HepG2 (cell line): Measurements from ENCODE around the gene NACC2. TPM values are rescaled to one million over a fixed set of nuclear protein-coding genes. Genes with fewer than 3 reads are reported as not detected.

ENCODE experiments used
- FOXK1 ChIP-seq: sonication (generic); formaldehyde crosslinking; IDR thresholded peaks from 2 replicates; pipeline ENCODE4 v1.4.0; 2020; ENCODE audit warnings: low read depth, missing genetic modification reagents, borderline replicate concordance
- HCFC1 ChIP-seq: fragments of 150-350 bp; IDR thresholded peaks from 2 replicates; pipeline ENCODE4 v1.6.1; 2014; ENCODE audit warnings: low read depth, low read length
- MAFK ChIP-seq, 2 experiments: IDR thresholded peaks in 1 of 2; conservative IDR thresholded peaks in 1 of 2; 2 replicates each; pipeline ENCODE4 v1.6.1; 2011; ENCODE audit warnings: improper control_type of control experiment in 2 of 2, low read length in 2 of 2
- RELA ChIP-seq: sonication (generic); formaldehyde crosslinking; IDR thresholded peaks from 2 replicates; pipeline ENCODE4 v1.4.0; 2020; ENCODE audit warnings: missing genetic modification reagents
- TAF1 ChIP-seq: sonication (generic); formaldehyde crosslinking; IDR thresholded peaks from 2 replicates; pipeline ENCODE4 v1.4.0; 2020; ENCODE audit warnings: missing genetic modification reagents
- TAF15 ChIP-seq: fragments of 200-400 bp; formaldehyde crosslinking; IDR thresholded peaks from one replicate; pipeline ENCODE4 v1.6.1; 2018; ENCODE audit warnings: mild to moderate bottlenecking, low read depth, low read length; ENCODE audit not compliant: poor library complexity, severe bottlenecking
- TBX2 ChIP-seq: sonication (generic); formaldehyde crosslinking; IDR thresholded peaks from 2 replicates; pipeline ENCODE4 v1.5.0; 2020; ENCODE audit warnings: missing genetic modification reagents, mild to moderate bottlenecking, borderline replicate concordance
- ZBTB1 ChIP-seq: sonication (generic); formaldehyde crosslinking; IDR thresholded peaks from 2 replicates; pipeline ENCODE4 v1.4.0; 2020; ENCODE audit warnings: missing genetic modification reagents, borderline replicate concordance
- ZNF546 ChIP-seq: sonication (generic); formaldehyde crosslinking; conservative IDR thresholded peaks from 2 replicates; pipeline ENCODE4 v1.8.1; 2023; ENCODE audit warnings: mild to moderate bottlenecking, missing genetic modification reagents
- ZNF562 ChIP-seq: sonication (generic); formaldehyde crosslinking; IDR thresholded peaks from 2 replicates; pipeline ENCODE4 v1.8.0; 2022; ENCODE audit warnings: missing genetic modification reagents, borderline replicate concordance
- ZNF577 ChIP-seq: sonication (generic); formaldehyde crosslinking; IDR thresholded peaks from 2 replicates; pipeline ENCODE4 v1.4.0; 2020; ENCODE audit warnings: mild to moderate bottlenecking, low read depth, missing genetic modification reagents, borderline replicate concordance
- ZNF607 ChIP-seq: sonication (generic); formaldehyde crosslinking; IDR thresholded peaks from 2 replicates; pipeline ENCODE4 v1.5.1; 2020; ENCODE audit warnings: missing genetic modification reagents, mild to moderate bottlenecking, borderline replicate concordance
- ZNF619 ChIP-seq: sonication (generic); formaldehyde crosslinking; IDR thresholded peaks from 2 replicates; pipeline ENCODE4 v1.4.0; 2020; ENCODE audit warnings: mild to moderate bottlenecking, missing genetic modification reagents
- ZNF720 ChIP-seq: sonication (generic); formaldehyde crosslinking; IDR thresholded peaks from 2 replicates; pipeline ENCODE4 v1.4.0; 2020; ENCODE audit warnings: missing genetic modification reagents
- ZSCAN9 ChIP-seq: IDR thresholded peaks from 2 replicates; pipeline ENCODE4 v1.6.1; 2016; ENCODE audit warnings: borderline replicate concordance
- polyA plus RNA-seq, 8 experiments: library from polyadenylated mRNA; depleted of rRNA in 3 of 8; stranded (reverse) in 7 of 8; unstranded in 1 of 8; fragments of >200 nt; fragmentation: Illumina TruSeq in 4 of 8; extraction: Trizol in 4 of 8; gene quantifications; 2 replicates each; pipeline versions ENCODE4 v1.2.1 to v1.2.3, GENCODE V29; 2011 to 2016; ENCODE audit warnings: low read depth in 4 of 8, missing spikeins in 1 of 8, mixed read lengths in 1 of 8; ENCODE audit not compliant: insufficient read depth in 1 of 8
- total RNA-seq, 5 experiments: library from RNA; depleted of rRNA; stranded (reverse); fragments of >200 nt; fragmentation: Illumina TruSeq; extraction: Trizol; gene quantifications; 2 replicates each; pipeline ENCODE4 v1.2.3, GENCODE V29; 2016; ENCODE audit warnings: low read depth in 1 of 5
- TF ChIP-seq, protein P1 (sequence below): sonication (generic); formaldehyde crosslinking; IDR thresholded peaks from 2 replicates; pipeline ENCODE4 v1.9.0; 2021; ENCODE audit warnings: missing genetic modification reagents, mild to moderate bottlenecking, borderline replicate concordance
- TF ChIP-seq, protein P2 (sequence below): sonication (generic); formaldehyde crosslinking; IDR thresholded peaks from 2 replicates; pipeline ENCODE4 v1.4.0; 2020; ENCODE audit warnings: missing genetic modification reagents
- TF ChIP-seq, protein P3 (sequence below): sonication (generic); formaldehyde crosslinking; IDR thresholded peaks from 2 replicates; pipeline ENCODE4 v1.5.0; 2020; ENCODE audit warnings: missing genetic modification reagents
- TF ChIP-seq, protein P4 (sequence below): sonication (generic); formaldehyde crosslinking; IDR thresholded peaks from 2 replicates; pipeline ENCODE4 v1.5.0; 2020; ENCODE audit warnings: mild to moderate bottlenecking, missing genetic modification reagents, moderate library complexity
- TF ChIP-seq, protein P5 (sequence below): sonication (generic); formaldehyde crosslinking; IDR thresholded peaks from 2 replicates; pipeline ENCODE4 v1.4.0; 2020; ENCODE audit warnings: mild to moderate bottlenecking, missing genetic modification reagents

The NACC2 gene
- total and polyA plus RNA-seq, 2 of the 13 experiments (the other 11 are each of a cell fraction or from before 2014, with no cell fraction given) = 5.9 to 12.3 TPM

DNA sequence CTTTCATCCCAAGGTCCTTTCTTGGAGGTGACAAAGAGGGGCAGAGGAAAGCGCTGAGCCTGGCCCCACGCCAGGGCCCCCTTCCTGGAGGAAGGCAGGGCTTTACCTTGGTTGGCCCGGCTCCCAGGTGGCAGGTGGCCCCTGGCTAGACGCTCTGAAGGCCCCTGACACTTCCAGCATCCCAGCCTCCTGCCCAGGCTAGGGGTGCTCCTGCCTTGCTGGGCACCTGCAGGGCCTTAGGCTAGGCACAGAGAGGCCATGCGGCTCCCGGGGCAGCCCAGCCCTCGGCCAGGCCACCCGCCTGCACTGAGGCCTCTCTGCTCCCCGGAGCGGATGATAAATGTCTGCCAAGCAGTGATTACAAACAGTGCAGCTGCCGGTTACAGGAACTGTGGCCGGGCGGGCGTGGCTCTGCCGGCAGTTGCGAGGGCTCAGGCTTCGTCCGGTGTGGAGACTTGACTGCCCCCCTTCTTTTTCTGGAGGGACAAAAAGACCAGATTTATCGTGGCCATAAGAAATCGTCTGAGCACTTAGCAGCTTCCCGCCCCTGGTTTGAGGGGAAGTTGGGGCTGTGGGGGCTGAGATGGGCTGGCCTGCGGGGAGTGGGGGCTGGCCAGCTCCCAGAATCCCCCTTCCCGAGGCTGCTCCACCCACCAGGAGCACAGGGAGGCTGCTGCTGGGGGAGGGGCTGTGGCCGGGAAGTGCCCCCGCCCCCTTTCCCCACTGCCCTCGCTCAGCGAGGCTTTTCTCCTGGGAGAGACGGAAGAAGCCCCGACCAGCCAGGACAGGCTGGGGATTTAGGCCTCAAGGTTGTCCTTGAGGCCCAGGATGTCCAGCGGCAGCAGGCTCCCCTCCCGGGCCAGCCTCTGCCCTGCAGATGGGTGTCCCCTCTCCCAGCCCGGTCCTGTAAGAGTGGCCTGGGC is 102.3 kb downstream of the NACC2 start (continued):
- TF ChIP-seq, protein P1, sequence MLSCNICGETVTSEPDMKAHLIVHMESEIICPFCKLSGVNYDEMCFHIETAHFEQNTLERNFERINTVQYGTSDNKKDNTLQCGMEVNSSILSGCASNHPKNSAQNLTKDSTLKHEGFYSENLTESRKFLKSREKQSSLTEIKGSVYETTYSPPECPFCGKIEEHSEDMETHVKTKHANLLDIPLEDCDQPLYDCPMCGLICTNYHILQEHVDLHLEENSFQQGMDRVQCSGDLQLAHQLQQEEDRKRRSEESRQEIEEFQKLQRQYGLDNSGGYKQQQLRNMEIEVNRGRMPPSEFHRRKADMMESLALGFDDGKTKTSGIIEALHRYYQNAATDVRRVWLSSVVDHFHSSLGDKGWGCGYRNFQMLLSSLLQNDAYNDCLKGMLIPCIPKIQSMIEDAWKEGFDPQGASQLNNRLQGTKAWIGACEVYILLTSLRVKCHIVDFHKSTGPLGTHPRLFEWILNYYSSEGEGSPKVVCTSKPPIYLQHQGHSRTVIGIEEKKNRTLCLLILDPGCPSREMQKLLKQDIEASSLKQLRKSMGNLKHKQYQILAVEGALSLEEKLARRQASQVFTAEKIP (CRISPR knock-in tag) = no peak
- TF ChIP-seq TBX2 = peak; percentile 63; the same call in 1 of the 2 replicates
- TF ChIP-seq ZSCAN9 (CRISPR knock-in tag) = 0 out of 2 replicates have a peak, but pooled peaks have one; percentile 51
- TF ChIP-seq TAF15 = peak; percentile 64
- TF ChIP-seq ZNF607 (CRISPR knock-in tag) = peak; percentile 75; the same call in 1 of the 2 replicates
- TF ChIP-seq RELA (CRISPR knock-in tag) = peak; percentile 90
- no peak for TF ChIP-seq ZNF720 (CRISPR knock-in tag)
- no peak for TF ChIP-seq FOXK1
- TF ChIP-seq ZNF577 (CRISPR knock-in tag) = no peak
- TF ChIP-seq ZNF546 (CRISPR knock-in tag) = no peak
- TF ChIP-seq, protein P2, sequence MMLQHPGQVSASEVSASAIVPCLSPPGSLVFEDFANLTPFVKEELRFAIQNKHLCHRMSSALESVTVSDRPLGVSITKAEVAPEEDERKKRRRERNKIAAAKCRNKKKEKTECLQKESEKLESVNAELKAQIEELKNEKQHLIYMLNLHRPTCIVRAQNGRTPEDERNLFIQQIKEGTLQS (CRISPR knock-in tag) = no peak
- no peak for TF ChIP-seq MAFK (conservative IDR thresholded peaks at IDR 0.05 in 1 of 2, IDR thresholded peaks at IDR 0.05 in 1 of 2; ENCODE audit: low read length in 2 of 2)
- no peak for TF ChIP-seq ZBTB1
- TF ChIP-seq, protein P3, sequence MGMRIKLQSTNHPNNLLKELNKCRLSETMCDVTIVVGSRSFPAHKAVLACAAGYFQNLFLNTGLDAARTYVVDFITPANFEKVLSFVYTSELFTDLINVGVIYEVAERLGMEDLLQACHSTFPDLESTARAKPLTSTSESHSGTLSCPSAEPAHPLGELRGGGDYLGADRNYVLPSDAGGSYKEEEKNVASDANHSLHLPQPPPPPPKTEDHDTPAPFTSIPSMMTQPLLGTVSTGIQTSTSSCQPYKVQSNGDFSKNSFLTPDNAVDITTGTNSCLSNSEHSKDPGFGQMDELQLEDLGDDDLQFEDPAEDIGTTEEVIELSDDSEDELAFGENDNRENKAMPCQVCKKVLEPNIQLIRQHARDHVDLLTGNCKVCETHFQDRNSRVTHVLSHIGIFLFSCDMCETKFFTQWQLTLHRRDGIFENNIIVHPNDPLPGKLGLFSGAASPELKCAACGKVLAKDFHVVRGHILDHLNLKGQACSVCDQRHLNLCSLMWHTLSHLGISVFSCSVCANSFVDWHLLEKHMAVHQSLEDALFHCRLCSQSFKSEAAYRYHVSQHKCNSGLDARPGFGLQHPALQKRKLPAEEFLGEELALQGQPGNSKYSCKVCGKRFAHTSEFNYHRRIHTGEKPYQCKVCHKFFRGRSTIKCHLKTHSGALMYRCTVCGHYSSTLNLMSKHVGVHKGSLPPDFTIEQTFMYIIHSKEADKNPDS (CRISPR knock-in tag) = peak; percentile 75; the same call in 1 of the 2 replicates
- TF ChIP-seq TAF1 (CRISPR knock-in tag) = peak; percentile 82
- TF ChIP-seq, protein P4, sequence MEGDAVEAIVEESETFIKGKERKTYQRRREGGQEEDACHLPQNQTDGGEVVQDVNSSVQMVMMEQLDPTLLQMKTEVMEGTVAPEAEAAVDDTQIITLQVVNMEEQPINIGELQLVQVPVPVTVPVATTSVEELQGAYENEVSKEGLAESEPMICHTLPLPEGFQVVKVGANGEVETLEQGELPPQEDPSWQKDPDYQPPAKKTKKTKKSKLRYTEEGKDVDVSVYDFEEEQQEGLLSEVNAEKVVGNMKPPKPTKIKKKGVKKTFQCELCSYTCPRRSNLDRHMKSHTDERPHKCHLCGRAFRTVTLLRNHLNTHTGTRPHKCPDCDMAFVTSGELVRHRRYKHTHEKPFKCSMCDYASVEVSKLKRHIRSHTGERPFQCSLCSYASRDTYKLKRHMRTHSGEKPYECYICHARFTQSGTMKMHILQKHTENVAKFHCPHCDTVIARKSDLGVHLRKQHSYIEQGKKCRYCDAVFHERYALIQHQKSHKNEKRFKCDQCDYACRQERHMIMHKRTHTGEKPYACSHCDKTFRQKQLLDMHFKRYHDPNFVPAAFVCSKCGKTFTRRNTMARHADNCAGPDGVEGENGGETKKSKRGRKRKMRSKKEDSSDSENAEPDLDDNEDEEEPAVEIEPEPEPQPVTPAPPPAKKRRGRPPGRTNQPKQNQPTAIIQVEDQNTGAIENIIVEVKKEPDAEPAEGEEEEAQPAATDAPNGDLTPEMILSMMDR (CRISPR knock-in tag) = peak; percentile 19
- TF ChIP-seq HCFC1 = no peak
- 0 out of 2 replicates have a peak, but pooled peaks have one; percentile 23 for TF ChIP-seq ZNF619 (CRISPR knock-in tag)
- no peak for TF ChIP-seq ZNF562
- TF ChIP-seq, protein P5, sequence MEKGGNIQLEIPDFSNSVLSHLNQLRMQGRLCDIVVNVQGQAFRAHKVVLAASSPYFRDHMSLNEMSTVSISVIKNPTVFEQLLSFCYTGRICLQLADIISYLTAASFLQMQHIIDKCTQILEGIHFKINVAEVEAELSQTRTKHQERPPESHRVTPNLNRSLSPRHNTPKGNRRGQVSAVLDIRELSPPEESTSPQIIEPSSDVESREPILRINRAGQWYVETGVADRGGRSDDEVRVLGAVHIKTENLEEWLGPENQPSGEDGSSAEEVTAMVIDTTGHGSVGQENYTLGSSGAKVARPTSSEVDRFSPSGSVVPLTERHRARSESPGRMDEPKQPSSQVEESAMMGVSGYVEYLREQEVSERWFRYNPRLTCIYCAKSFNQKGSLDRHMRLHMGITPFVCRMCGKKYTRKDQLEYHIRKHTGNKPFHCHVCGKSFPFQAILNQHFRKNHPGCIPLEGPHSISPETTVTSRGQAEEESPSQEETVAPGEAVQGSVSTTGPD (CRISPR knock-in tag) = 0 out of 2 replicates have a peak, but pooled peaks have one; percentile 44
